ENCODE results near the gene TTN.

TTN gene

GRCh38 chr2:178513876-178514275, 293.3 kb downstream of the TTN start:
- H3K36me3 ChIP-seq (ENCODE audit: control insufficient read depth, insufficient read depth, low read length) = peaks cover 2% of the 10 kb centered on the region
- no peak for TF ChIP-seq CTCF (IDR thresholded peaks at IDR 0.05; ENCODE audit: insufficient read depth, low read length, poor library complexity, severe bottlenecking)
- no peak for DNase-seq (ENCODE audit: extremely low read depth, insufficient read length)

GRCh38 chr2:178512484-178512883, 294.7 kb downstream of the TTN start:
- DNase-seq (ENCODE audit: extremely low read depth, insufficient read length) = no peak
- no peak for TF ChIP-seq CTCF (IDR thresholded peaks at IDR 0.05; ENCODE audit: insufficient read depth, low read length, poor library complexity, severe bottlenecking)
- no peak overlapping the region for H3K4me3 ChIP-seq (replicated peaks; ENCODE audit: low read depth, low read length)
- no peaks in the 10 kb centered on the region; the same call in none of the 2 replicates for H3K36me3 ChIP-seq (ENCODE audit: control insufficient read depth, insufficient read depth, low read length)
- no peaks in the 10 kb centered on the region for H3K27me3 ChIP-seq (replicated peaks; ENCODE audit: control insufficient read depth, insufficient read depth, low read length)

More at GRCh38 chr2:178513876-178514275, 293.3 kb downstream of the TTN start:
- no peaks in the 10 kb centered on the region for H3K27me3 ChIP-seq (replicated peaks; ENCODE audit: control insufficient read depth, insufficient read depth, low read length)
- H3K4me3 ChIP-seq (replicated peaks; ENCODE audit: low read depth, low read length) = no peak overlapping the region

GRCh38 chr2:178510384-178510783, 296.8 kb downstream of the TTN start:
- Histone ChIP-seq H3K27me3 (replicated peaks; ENCODE audit: control insufficient read depth, insufficient read depth, low read length) (no peaks in the 10 kb centered on the region), H3K36me3 (ENCODE audit: control insufficient read depth, insufficient read depth, low read length) (no peaks in the 10 kb centered on the region; the same call in none of the 2 replicates), H3K4me3 (replicated peaks; ENCODE audit: low read depth, low read length) (no peak overlapping the region)
- no peak for DNase-seq (ENCODE audit: extremely low read depth, insufficient read length)
- no peak for TF ChIP-seq CTCF (IDR thresholded peaks at IDR 0.05; ENCODE audit: insufficient read depth, low read length, poor library complexity, severe bottlenecking)

- no peak for DNase-seq (ENCODE audit: extremely low read depth, insufficient read length)
- Histone ChIP-seq H3K36me3 (ENCODE audit: control insufficient read depth, insufficient read depth, low read length) (no peaks in the 10 kb centered on the region; the same call in none of the 2 replicates), H3K27me3 (replicated peaks; ENCODE audit: control insufficient read depth, insufficient read depth, low read length) (no peaks in the 10 kb centered on the region), H3K4me3 (replicated peaks; ENCODE audit: low read depth, low read length) (no peak overlapping the region)
- TF ChIP-seq CTCF (IDR thresholded peaks at IDR 0.05; ENCODE audit: insufficient read depth, low read length, poor library complexity, severe bottlenecking) = no peak
Measured at GRCh38 chr2:178508646-178509045, 298.6 kb downstream of the TTN start.

GRCh38 chr2:178506949-178507348, 300.3 kb downstream of the TTN start:
- Histone ChIP-seq H3K36me3 (ENCODE audit: control insufficient read depth, insufficient read depth, low read length) (no peaks in the 10 kb centered on the region; the same call in 1 of the 2 replicates), H3K27me3 (replicated peaks; ENCODE audit: control insufficient read depth, insufficient read depth, low read length) (no peaks in the 10 kb centered on the region), H3K4me3 (replicated peaks; ENCODE audit: low read depth, low read length) (no peak overlapping the region)
- TF ChIP-seq CTCF (IDR thresholded peaks at IDR 0.05; ENCODE audit: insufficient read depth, low read length, poor library complexity, severe bottlenecking) = no peak
- no peak for DNase-seq (ENCODE audit: extremely low read depth, insufficient read length)

- no peak for DNase-seq (ENCODE audit: extremely low read depth, insufficient read length)
- no peaks in the 10 kb centered on the region for H3K27me3 ChIP-seq (replicated peaks; ENCODE audit: control insufficient read depth, insufficient read depth, low read length)
- no peaks in the 10 kb centered on the region; the same call in 1 of the 2 replicates for H3K36me3 ChIP-seq (ENCODE audit: control insufficient read depth, insufficient read depth, low read length)
- no peak for TF ChIP-seq CTCF (IDR thresholded peaks at IDR 0.05; ENCODE audit: insufficient read depth, low read length, poor library complexity, severe bottlenecking)
- no peak overlapping the region for H3K4me3 ChIP-seq (replicated peaks; ENCODE audit: low read depth, low read length)
Measured at GRCh38 chr2:178506524-178506923, 300.7 kb downstream of the TTN start.
